ENCODE results near the gene MAGI2. TPM values are rescaled to one million over a fixed set of nuclear protein-coding genes. Genes with fewer than 3 reads are reported as not detected.

MAGI2 gene
- total and polyA plus RNA-seq, 2 donors (not counting 3 experiments of a cell fraction or from before 2014, with no cell fraction given): 0.28 to 6.0 TPM

DNA sequence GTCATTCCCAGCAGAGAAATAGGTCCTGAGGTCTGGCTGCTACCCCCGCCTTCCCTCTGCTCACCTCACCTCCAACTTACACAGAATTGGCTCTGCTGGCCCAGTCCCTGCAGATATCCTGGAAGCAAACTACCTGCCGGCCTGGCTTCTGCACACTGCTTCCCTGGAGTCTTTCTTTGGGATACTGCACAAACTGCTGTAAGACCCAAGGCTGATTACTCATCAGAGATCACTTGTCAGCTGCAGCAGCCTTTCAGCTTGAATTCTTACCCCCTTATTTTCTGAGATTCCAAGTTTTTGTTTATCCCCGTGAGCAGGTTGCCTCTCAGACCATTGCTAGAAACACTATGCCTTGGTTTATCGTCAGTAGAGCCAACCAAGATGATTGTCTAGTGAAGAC lies 1228.5 kb downstream of the MAGI2 start:
- no peaks in the 10 kb centered on the region for H3K79me2 ChIP-seq (ENCODE audit: control insufficient read depth, insufficient read depth, low read length)
- DNase-seq (ENCODE audit: low read depth, low spot score) (no peak), FAIRE-seq (no peak)
- no peak overlapping the region for H3K9ac ChIP-seq (replicated peaks; ENCODE audit: extremely low read depth, insufficient read depth, low read length)
- H3K4me2 ChIP-seq (ENCODE audit: insufficient read depth, low read length): no peak overlapping the region
- BruUV-seq (replicated peaks): no TSS peak
- no peaks in the 10 kb centered on the region for H3K36me3 ChIP-seq (ENCODE audit: control insufficient read depth in 2 of 2, extremely low read depth in 1 of 2, insufficient read depth in 2 of 2, low read length in 2 of 2)
- H3K27me3 ChIP-seq (ENCODE audit: control insufficient read depth in 2 of 2, insufficient read depth in 2 of 2, low read length in 2 of 2): peaks cover 0 to 2% of the 10 kb centered on the region in 2 experiments
- intact Hi-C loops (cut with micrococcal nuclease) (no loop called here), dilution Hi-C loops (cut with MboI; ENCODE audit: extremely low pct_ligation_motif_present, low sequenced_read_pairs) (no loop called here)
- H4K20me1 ChIP-seq (replicated peaks; ENCODE audit: control insufficient read depth, extremely low read depth, insufficient read depth, low read length): no peaks in the 10 kb centered on the region
- no peak overlapping the region for H3K27ac ChIP-seq (ENCODE audit: insufficient read depth, low read depth, low read length)
- CTCF ChIA-PET: interaction anchor here (3.9 kb wide), 1 partner anchor 91 kb away, joined by 13 read pairs; no protein-coding TSS in a partner anchor
- no peaks in the 10 kb centered on the region for H3K9me1 ChIP-seq (replicated peaks; ENCODE audit: control insufficient read depth, extremely low read depth, insufficient read depth, low read length)
- H3K4me1 ChIP-seq (ENCODE audit: control insufficient read depth, extremely low read depth, insufficient read depth, low read length): no peaks in the 10 kb centered on the region
- no peak overlapping the region for H2AFZ ChIP-seq (ENCODE audit: low read depth, low read length)
- no peak for TF ChIP-seq JUN (IDR thresholded peaks at IDR 0.05; ENCODE audit: borderline replicate concordance, insufficient read depth, insufficient read length, low read depth)
- TF ChIP-seq, protein P1, sequence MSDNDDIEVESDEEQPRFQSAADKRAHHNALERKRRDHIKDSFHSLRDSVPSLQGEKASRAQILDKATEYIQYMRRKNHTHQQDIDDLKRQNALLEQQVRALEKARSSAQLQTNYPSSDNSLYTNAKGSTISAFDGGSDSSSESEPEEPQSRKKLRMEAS (IDR thresholded peaks at IDR 0.05; ENCODE audit: insufficient read depth, insufficient read length): no peak
- TF ChIP-seq, protein P2, sequence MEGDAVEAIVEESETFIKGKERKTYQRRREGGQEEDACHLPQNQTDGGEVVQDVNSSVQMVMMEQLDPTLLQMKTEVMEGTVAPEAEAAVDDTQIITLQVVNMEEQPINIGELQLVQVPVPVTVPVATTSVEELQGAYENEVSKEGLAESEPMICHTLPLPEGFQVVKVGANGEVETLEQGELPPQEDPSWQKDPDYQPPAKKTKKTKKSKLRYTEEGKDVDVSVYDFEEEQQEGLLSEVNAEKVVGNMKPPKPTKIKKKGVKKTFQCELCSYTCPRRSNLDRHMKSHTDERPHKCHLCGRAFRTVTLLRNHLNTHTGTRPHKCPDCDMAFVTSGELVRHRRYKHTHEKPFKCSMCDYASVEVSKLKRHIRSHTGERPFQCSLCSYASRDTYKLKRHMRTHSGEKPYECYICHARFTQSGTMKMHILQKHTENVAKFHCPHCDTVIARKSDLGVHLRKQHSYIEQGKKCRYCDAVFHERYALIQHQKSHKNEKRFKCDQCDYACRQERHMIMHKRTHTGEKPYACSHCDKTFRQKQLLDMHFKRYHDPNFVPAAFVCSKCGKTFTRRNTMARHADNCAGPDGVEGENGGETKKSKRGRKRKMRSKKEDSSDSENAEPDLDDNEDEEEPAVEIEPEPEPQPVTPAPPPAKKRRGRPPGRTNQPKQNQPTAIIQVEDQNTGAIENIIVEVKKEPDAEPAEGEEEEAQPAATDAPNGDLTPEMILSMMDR (IDR thresholded peaks at IDR 0.05; ENCODE audit: extremely low read depth in 1 of 2, insufficient read depth in 1 of 2, low read depth in 1 of 2, low read length in 2 of 2): no peak
- TF ChIP-seq EZH2 (IDR thresholded peaks at IDR 0.05; ENCODE audit: borderline replicate concordance, low read depth, low read length, severe bottlenecking): no peak
- TF ChIP-seq POLR2AphosphoS5 (IDR thresholded peaks at IDR 0.05; ENCODE audit: insufficient read depth, low read depth, low read length): no peak
- no peak for TF ChIP-seq FOS (IDR thresholded peaks at IDR 0.05; ENCODE audit: borderline replicate concordance, insufficient read depth, low read length)
- no peak for TF ChIP-seq POLR2A (IDR thresholded peaks at IDR 0.05; ENCODE audit: low read depth, low read length)
- no peak overlapping the region for H3K4me3 ChIP-seq (replicated peaks in 1 of 3; ENCODE audit: insufficient read depth in 1 of 3, low read depth in 1 of 3, low read length in 3 of 3)
- POLR2A ChIA-PET: no interaction called here
- H3K9me3 ChIP-seq (replicated peaks; ENCODE audit: control insufficient read depth, insufficient read depth, low read length): no peaks in the 10 kb centered on the region
